Smooth muscle cell (in vitro differentiated cells): ENCODE results near the gene DSCAM. TPM values are rescaled to one million over a fixed set of nuclear protein-coding genes. Genes with fewer than 3 reads are reported as not detected.
A peak's percentile ranks its signal among the peaks of the same experiment; 100 is the strongest.

Source experiments
- DNase-seq: peaks from one replicate; lab custom pipeline; 2025; ENCODE audit not compliant: unreplicated experiment; lab: John Stamatoyannopoulos, UW
- H2AFZ ChIP-seq: fragments of 200-600 bp; sonication (generic); 2 replicates; pipeline ENCODE4 v1.6.0; 2016; ENCODE audit warnings: antibody characterized with exemption, low read depth, mild to moderate bottlenecking
- H3F3A ChIP-seq: fragments of 200-600 bp; sonication (generic); 2 replicates; pipeline ENCODE4 v1.6.0; 2017; ENCODE audit warnings: antibody characterized with exemption, low read depth
- H3K27ac ChIP-seq: fragments of 200-600 bp; sonication (generic); 2 replicates; pipeline ENCODE4 v1.5.1; 2016; ENCODE audit warnings: low read depth, mild to moderate bottlenecking
- H3K27me3 ChIP-seq: fragments of 200-600 bp; sonication (generic); 2 replicates; pipeline ENCODE4 v1.6.1; 2016; ENCODE audit warnings: low read depth, mild to moderate bottlenecking
- H3K36me3 ChIP-seq: fragments of 200-600 bp; sonication (generic); 2 replicates; pipeline ENCODE4 v1.5.1; 2016; ENCODE audit warnings: low read depth
- H3K4me1 ChIP-seq: fragments of 200-600 bp; sonication (generic); 2 replicates; pipeline ENCODE4 v1.5.1; 2016; ENCODE audit warnings: low read depth
- H3K4me2 ChIP-seq: fragments of 200-600 bp; sonication (generic); 2 replicates; pipeline ENCODE4 v1.6.0; 2016; ENCODE audit warnings: mild to moderate bottlenecking
- H3K4me3 ChIP-seq: fragments of 200-600 bp; sonication (generic); 2 replicates; pipeline ENCODE4 v1.5.1; 2016; ENCODE audit warnings: mild to moderate bottlenecking
- H3K79me2 ChIP-seq: fragments of 200-600 bp; sonication (generic); 2 replicates; pipeline ENCODE4 v1.6.0; 2016; ENCODE audit warnings: low read depth, mild to moderate bottlenecking
- H3K9ac ChIP-seq: fragments of 200-600 bp; sonication (generic); 2 replicates; pipeline ENCODE4 v1.6.0; 2016; ENCODE audit warnings: low read depth
- H3K9me3 ChIP-seq: fragments of 200-600 bp; sonication (generic); replicated peaks from 2 replicates; pipeline ENCODE4 v1.5.1; 2016; ENCODE audit warnings: low read depth
- H4K20me1 ChIP-seq: fragments of 200-600 bp; sonication (generic); 2 replicates; pipeline ENCODE4 v1.6.0; 2016; ENCODE audit warnings: low read depth
- CTCF ChIP-seq: fragments of 200-600 bp; sonication (generic); IDR thresholded peaks from 2 replicates; pipeline ENCODE4 v1.5.1; 2017; ENCODE audit warnings: borderline replicate concordance, mild to moderate bottlenecking, antibody characterized with exemption; ENCODE audit not compliant: insufficient read depth, poor library complexity, severe bottlenecking
- WGBS: methylation state at CpG from one replicate; pipeline ENCODE4 v1.1.7; 2016; ENCODE audit warnings: low lambda C conversion rate; 5-methylcytosine and 5-hydroxymethylcytosine counted together
- polyA plus RNA-seq: library from polyadenylated mRNA; unstranded; fragments of >200 nt; fragmentation: Nextera tagmentation; extraction: Ambion mirVana; gene quantifications from 2 replicates; pipeline ENCODE4 v1.2.1, GENCODE V29; 2016
- total RNA-seq: library from RNA; depleted of rRNA; stranded (reverse); fragments of >200 nt; gene quantifications from 2 replicates; pipeline ENCODE4 v1.2.3, GENCODE V29; 2014

Gene DSCAM
- total and polyA plus RNA-seq, 2 experiments from 2014 or later, result not detected

GRCh38 chr21:40845441-40845995 is 1.4 kb downstream of the DSCAM start:
- DNase-seq, result no peak
- Histone ChIP-seq H3K4me1 (no peaks in the 10 kb centered on the region), H3K4me2 (no peak overlapping the region), H3K9me3 (no peaks in the 10 kb centered on the region), H3K9ac (no peak overlapping the region), H3K4me3 (no peak overlapping the region), H3K27me3 (peaks cover 90% of the 10 kb centered on the region), H3F3A (no peaks in the 10 kb centered on the region), H3K36me3 (no peaks in the 10 kb centered on the region), H3K27ac (no peak overlapping the region), H4K20me1 (no peaks in the 10 kb centered on the region), H3K79me2 (no peaks in the 10 kb centered on the region), H2AFZ (no peak overlapping the region)
- 86% methylated on average over 5 of the region's 5 CpGs for WGBS
- TF ChIP-seq CTCF, result no peak

GRCh38 chr21:40844935-40845334 is 2.0 kb downstream of the DSCAM start:
- Histone ChIP-seq H3K36me3 (no peaks in the 10 kb centered on the region), H4K20me1 (no peaks in the 10 kb centered on the region), H3K9me3 (no peaks in the 10 kb centered on the region), H3K79me2 (no peaks in the 10 kb centered on the region), H3K4me3 (no peak overlapping the region), H2AFZ (no peak overlapping the region), H3K9ac (no peak overlapping the region), H3K4me2 (no peak overlapping the region), H3K27me3 (peaks cover 92% of the 10 kb centered on the region), H3K4me1 (no peaks in the 10 kb centered on the region), H3K27ac (no peak overlapping the region), H3F3A (no peaks in the 10 kb centered on the region)
- no peak for DNase-seq
- 76% methylated on average over 5 of the region's 5 CpGs for WGBS
- no peak for TF ChIP-seq CTCF

- Histone ChIP-seq H3K9me3 (no peaks in the 10 kb centered on the region), H3K27ac (no peak overlapping the region), H3K4me3 (no peak overlapping the region), H3F3A (no peaks in the 10 kb centered on the region), H2AFZ (no peak overlapping the region), H4K20me1 (no peaks in the 10 kb centered on the region), H3K79me2 (no peaks in the 10 kb centered on the region), H3K36me3 (no peaks in the 10 kb centered on the region), H3K4me1 (no peaks in the 10 kb centered on the region), H3K27me3 (peaks cover 76% of the 10 kb centered on the region), H3K4me2 (peak overlapping the region; percentile 93), H3K9ac (no peak overlapping the region)
- peak; percentile 4 for TF ChIP-seq CTCF
- WGBS, result 46% methylated on average over 11 of the region's 11 CpGs
- no peak for DNase-seq
These were observed 4.8 kb downstream of the DSCAM start for GRCh38 chr21:40842197-40842552.

- DNase-seq, result no peak
- WGBS, result 5% methylated on average over 39 of the region's 39 CpGs
- Histone ChIP-seq H4K20me1 (no peaks in the 10 kb centered on the region), H3F3A (no peaks in the 10 kb centered on the region), H3K9ac (no peak overlapping the region), H3K27me3 (peaks cover 71% of the 10 kb centered on the region), H3K27ac (no peak overlapping the region), H3K9me3 (no peaks in the 10 kb centered on the region), H3K4me1 (no peaks in the 10 kb centered on the region), H2AFZ (peak overlapping the region; percentile 95), H3K36me3 (no peaks in the 10 kb centered on the region), H3K4me3 (peak overlapping the region; percentile 51), H3K79me2 (no peaks in the 10 kb centered on the region), H3K4me2 (peak overlapping the region; percentile 93)
- TF ChIP-seq CTCF, result peak; percentile 35
These were observed 5.3 kb downstream of the DSCAM start for GRCh38 chr21:40841524-40842196.
